GM12864 (cell line): ENCODE results near the gene PFAS.

ENCODE experiments used
- DNase-seq: peaks from one replicate; pipeline ENCODE4 v3.0.0-alpha.2; 2011; ENCODE audit warnings: low read depth
- H3K4me3 ChIP-seq: 2 replicates; pipeline ENCODE4 v1.5.1; 2011; ENCODE audit warnings: mild to moderate bottlenecking, low read depth, low read length, control low read depth
- CTCF ChIP-seq: IDR thresholded peaks from 2 replicates; pipeline ENCODE4 v1.5.1; 2011; ENCODE audit warnings: low read depth, mild to moderate bottlenecking, moderate library complexity, low read length, control low read depth, inconsistent platforms; ENCODE audit errors: missing control alignments

Gene PFAS

GRCh38 chr17:8257801-8258200, 8.7 kb downstream of the PFAS start:
- no peak overlapping the region for H3K4me3 ChIP-seq
- no peak for TF ChIP-seq CTCF

GRCh38 chr17:8264320-8264719, 15.2 kb downstream of the PFAS start:
- DNase-seq: no peak
- H3K4me3 ChIP-seq: no peak overlapping the region
- TF ChIP-seq CTCF: no peak

More at GRCh38 chr17:8257801-8258200, 8.7 kb downstream of the PFAS start:
- DNase-seq: no peak

GRCh38 chr17:8264836-8265542, 15.9 kb downstream of the PFAS start:
- no peak for DNase-seq
- TF ChIP-seq CTCF: no peak
- H3K4me3 ChIP-seq: no peak overlapping the region

- no peak for DNase-seq
- TF ChIP-seq CTCF: no peak
- H3K4me3 ChIP-seq: no peak overlapping the region
Measured at GRCh38 chr17:8266648-8267479, 17.8 kb downstream of the PFAS start.

- TF ChIP-seq CTCF: no peak
Measured at GRCh38 chr17:8267480-8268147, 18.5 kb downstream of the PFAS start.

GRCh38 chr17:8268550-8269298, 19.6 kb downstream of the PFAS start:
- no peak for DNase-seq
- no peak for TF ChIP-seq CTCF
- H3K4me3 ChIP-seq: no peak overlapping the region

More at GRCh38 chr17:8267480-8268147, 18.5 kb downstream of the PFAS start:
- H3K4me3 ChIP-seq: no peak overlapping the region
- DNase-seq: no peak
